IPS-18c (cell line): ENCODE results near the gene USP6.
"Not testable (repeated sequence)": the region's sequence is repeated elsewhere in the genome, so short reads cannot be mapped to it uniquely, and the experiment has no call there.

Experiments
- H3K4me3 ChIP-seq: 2 replicates; pipeline ENCODE4 v1.7.0; 2013; ENCODE audit warnings: low read depth, mild to moderate bottlenecking, low read length, moderate library complexity; ENCODE audit not compliant: insufficient read depth
- H3K9me3 ChIP-seq: one replicate; pipeline ENCODE4 v1.6.1; 2013; ENCODE audit warnings: mild to moderate bottlenecking, low read length, moderate library complexity; ENCODE audit not compliant: control insufficient read depth, insufficient read depth

The USP6 gene

DNA sequence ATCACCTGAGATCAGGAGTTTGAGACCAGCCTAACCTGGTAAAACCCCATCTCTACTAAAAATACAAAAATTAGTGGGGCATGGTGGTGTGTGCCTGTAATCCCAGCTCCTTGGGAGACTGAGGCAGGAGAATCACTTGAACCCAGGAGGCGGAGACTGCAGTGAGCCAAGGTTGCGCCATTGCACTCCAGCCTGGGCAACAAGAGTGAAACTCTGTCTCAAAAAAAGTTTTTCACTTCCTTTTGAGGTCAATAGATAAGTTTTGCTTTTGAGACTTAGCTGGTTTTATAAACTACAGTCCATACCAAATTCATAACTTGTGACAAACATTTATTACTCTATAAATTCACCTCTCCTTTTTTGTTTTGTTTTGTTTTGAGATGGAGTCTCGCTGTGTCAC, 46.0 kb downstream of the USP6 start:
- not testable (repeated sequence) for H3K4me3 ChIP-seq, H3K9me3 ChIP-seq

DNA sequence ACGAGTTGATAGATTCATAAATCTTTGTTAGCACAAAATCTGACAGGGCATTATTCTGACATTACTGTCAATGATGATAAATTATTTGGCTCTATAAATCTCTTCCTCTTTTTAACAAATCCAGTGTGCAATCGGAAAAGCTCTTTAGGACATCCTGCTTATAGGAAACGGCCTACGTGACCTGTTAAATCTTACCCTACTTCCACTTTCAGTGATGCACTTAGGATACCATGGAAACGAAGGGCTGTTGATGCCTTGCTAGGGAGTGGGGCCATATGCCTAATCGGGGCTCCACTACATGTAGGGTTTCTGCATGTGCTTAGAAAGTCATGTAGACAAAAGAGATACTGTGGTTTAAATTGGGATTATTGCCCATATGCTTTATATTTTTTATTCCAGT, 48.6 kb downstream of the USP6 start:
- H3K4me3 ChIP-seq: no peak overlapping the region
- H3K9me3 ChIP-seq: no peaks in the 10 kb centered on the region

DNA sequence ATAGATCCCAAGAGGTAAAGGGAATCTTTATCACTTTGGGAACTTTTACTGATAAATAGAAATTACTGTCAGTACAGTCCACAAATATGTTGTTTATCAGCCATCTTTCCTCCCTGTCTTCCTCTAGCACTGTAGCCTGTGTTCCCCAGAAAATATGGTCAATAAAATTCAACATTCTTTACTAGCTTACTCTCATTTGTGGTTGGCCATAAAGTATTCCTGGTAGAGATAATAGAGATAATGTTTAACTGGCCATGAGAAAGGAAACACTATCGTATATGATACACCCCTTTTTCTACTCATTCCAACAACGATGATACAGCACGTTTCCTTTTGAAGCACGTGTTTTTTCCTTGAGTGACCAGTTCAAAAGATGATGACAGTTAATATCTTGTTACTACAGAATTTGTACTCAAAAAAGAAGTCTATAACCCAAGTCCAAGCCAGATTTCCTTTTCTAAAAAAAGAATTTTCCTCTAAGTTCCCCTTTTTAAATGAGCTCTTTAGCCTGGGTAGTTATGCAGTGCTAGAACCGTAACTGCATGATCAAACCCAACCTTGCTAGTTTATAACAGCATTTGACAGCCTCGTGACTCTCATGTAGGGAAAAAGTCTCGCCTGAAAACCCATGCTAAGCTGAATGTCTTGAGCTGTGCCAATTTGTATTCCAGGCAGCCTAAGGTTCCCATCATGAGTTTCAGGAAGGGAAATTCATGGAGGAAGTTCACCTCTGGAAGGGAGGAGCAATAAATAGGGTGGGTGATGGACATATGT, 50.1 kb downstream of the USP6 start:
- not testable (repeated sequence) for H3K9me3 ChIP-seq, H3K4me3 ChIP-seq

DNA sequence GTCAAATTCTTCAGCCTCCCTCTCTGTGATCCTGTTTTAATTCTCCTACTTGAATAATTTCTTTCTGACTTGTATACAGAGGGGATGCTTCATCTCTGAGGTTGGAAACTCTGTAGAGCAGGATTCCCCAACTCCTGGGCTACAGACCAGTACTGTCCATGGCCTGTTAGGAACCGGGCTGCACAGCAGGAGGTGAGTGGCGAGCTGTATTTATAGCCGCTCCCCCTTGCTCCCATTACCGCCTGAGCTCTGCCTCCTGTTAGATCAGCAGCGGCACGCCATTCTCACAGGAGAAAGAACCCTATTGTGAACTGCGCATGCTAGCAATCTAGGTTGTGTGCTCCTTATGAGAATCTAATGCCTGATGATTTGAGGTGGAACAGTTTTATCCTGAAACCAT, 59.2 kb downstream of the USP6 start:
- peaks cover 10% of the 10 kb centered on the region for H3K9me3 ChIP-seq
- H3K4me3 ChIP-seq: not testable (repeated sequence)

DNA sequence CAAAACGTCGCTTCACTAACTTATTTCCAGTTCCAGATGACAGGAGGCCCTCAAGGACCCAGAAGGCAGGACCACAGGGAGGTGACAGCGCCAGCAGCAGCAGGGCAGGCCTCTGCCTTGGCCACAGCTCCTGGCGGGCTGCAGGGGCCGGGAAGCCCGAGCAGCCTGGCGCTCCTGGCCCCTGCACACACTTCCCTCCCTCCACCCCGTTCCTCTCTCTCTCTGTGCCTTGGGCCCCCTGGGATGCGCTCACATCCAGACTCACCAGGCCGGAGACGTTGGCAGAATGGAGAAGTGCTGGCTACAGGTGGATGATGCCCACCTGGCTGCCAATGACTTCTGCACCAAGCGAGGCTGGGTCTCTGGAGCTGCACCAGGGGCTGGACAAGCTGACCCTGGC, 63.2 kb downstream of the USP6 start:
- peaks cover 49% of the 10 kb centered on the region for H3K9me3 ChIP-seq
- no peak overlapping the region for H3K4me3 ChIP-seq

DNA sequence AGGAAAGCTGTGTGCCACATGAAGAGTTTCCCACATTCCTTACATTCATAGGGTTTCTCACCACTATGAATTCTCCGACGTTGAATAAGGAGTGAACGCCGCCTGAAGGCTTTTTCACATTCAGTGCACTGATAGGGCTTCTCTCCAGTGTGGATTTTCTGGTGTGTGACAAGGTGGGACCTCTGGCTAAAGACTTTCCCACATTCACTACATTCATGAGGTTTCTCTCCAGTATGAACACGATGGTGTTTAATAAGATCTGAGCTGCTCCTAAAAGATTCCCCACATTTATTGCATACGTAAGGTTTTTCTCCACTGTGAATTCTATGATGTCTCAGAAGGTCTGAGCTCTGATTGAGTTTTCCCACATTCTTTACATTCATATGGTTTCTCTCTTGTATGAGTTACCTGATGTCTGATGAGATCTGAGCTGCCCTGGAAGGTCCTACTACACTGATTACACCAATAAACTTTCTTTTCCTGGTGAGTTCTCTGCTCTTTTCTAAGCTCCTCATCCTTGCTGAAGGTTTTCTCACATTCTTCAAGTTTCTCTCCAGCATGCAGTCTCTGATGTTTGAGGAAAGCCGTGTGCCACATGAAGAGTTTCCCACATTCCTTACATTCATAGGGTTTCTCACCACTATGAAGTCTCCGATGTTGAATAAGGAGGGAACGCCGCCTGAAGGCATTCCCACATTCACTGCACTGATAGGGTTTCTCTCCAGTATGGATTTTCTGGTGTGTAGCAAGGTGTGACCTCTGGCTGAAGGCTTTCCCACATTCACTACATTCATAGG, 65.9 kb downstream of the USP6 start:
- Histone ChIP-seq H3K4me3 (peak overlapping the region; percentile 28), H3K9me3 (peaks cover 70% of the 10 kb centered on the region)

DNA sequence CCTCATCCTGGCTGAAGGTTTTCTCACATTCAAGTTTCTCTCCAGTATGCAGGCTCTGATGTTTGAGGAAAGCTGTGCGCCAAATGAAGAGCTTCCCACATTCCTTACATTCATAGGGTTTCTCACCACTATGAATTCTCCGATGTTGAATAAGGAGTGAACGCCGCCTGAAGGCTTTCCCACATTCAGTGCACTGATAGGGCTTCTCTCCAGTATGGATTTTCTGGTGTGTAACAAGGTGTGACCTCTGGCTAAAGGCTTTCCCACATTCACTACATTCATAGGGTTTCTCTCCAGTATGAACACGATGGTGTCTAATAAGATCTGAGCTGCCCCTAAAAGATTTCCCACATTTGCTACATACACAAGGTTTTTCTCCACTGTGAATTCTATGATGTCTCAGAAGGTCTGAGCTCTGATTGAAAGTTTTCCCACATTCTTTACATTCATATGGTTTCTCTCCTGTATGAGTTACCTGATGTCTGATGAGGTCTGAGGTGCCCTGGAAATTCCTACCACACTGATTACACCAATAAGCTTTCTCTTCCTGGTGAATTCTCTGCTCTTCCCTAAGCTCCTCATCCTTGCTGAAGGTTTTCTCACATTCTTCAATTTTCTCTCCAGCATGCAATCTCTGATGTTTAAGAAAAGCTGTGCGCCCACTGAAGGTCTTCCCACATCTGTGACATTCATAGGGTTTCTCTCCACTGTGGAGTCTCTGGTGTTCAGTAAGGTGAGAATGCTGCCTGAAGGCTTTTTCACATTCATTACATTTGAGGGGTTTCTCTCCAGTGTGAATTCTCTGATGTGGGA, 67.0 kb downstream of the USP6 start:
- H3K9me3 ChIP-seq: peaks cover 73% of the 10 kb centered on the region
- H3K4me3 ChIP-seq: peak overlapping the region; percentile 32

DNA sequence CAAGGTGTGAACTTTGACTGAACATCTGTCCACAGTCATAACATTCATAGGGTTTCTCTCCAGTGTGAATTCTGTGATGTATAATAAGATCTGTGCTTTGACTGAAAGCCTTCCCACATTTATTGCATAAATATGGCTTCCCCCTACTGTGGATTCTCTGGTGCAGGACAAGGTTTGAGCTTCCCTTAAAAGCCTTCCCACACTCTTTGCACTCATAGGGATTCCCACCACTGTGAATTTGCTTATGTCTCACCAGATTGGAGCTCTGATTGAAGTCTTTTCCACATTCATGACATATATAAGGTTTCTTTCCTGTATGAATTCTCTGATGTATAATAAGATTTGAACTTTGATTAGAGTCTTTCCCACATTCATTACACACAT, 67.6 kb downstream of the USP6 start:
- Histone ChIP-seq H3K9me3 (peaks cover 76% of the 10 kb centered on the region), H3K4me3 (no peak overlapping the region)

DNA sequence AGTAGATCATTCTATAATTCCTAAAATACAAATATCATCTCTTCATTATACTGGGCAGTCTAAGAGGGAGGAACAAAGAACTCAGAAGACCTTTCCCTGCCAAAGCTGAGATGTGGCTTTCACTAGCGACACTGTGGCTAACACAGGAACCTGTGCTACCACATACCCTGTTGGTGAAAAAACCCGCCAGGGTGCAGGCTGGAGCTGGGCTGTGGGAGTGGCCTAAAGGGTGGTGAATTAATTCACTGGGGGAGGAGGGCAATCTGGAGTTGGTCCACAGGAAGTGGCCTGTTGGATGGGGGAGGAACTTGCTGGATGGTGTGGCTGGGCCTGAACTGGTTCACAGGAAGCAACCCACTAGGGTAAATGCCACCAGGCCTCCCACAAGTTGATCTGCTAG, 68.5 kb downstream of the USP6 start:
- Histone ChIP-seq H3K9me3 (peaks cover 76% of the 10 kb centered on the region), H3K4me3 (peak overlapping the region; percentile 22; the same call in 1 of the 2 replicates)

DNA sequence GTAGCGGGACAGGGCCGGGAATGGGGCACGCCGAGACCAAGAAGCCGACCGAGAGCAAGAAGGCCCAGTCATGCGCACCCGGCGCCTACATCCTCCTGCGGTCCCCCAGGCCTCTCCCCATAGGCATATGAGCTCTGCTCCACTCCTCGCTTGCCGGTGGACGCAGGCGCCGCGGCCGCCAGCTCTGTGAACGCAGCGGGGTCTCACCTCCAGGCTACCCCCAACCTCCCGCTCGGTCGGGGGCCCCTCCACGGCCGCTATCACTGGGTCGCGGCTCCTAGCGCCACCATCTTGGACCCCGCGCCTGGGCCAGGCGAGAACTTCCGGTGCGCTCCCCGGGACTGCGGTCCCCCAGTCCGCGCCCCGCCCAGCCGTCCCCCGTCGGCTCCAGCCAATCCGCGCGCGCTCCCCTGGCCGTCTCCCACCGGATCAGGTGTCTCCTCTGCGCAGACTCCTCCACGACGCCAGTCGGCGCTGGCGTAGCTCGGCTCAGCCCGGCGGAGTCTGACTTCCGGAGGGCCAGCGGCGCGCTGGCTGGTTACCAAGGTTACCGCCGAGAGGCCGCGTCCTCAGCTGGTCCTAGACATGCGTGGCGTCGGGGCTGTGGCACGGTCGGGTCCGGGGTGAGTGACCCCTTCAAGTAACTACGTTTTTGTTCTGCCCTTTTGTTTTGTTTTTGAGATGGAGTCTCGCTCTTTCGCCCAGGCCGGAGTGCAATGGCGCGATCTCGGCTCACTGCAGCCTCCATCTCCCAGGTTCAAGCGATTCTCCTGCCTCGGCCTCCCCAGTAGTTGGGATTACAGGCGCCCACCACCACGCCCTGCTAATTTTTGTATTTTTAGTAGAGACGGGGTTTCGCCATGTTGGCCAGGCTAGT, 75.9 kb downstream of the USP6 start, which contains the start of gene ZNF594:
Gene ZNF594 (minus strand): TSS at position 328 of the 877 bp plus-strand sequence. CDS start 7,612 bp downstream, outside the sequence.
- peak within 1 kb of the TSS; percentile 91 for H3K4me3 ChIP-seq
- H3K9me3 ChIP-seq: peaks cover 34% of the 10 kb centered on the region

DNA sequence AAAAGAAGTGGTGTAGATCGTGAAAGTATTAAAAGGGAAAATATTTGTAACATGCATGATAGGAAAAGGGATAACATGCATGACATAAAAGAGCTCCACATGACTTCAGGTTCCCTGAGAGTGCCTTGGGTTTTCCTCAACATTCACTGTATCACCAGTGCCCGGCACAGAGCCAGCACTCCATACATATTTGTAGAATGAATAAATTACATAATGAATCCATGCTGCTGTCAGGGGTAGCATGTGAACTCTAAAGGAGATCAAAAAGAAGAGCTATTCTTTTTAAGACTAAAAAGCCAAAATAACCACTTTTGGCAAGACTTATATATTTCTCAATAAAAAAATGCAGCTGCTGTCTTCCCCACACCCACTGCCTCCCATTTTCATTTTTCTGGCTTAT, 78.5 kb downstream of the USP6 start:
- no peak overlapping the region for H3K4me3 ChIP-seq
- H3K9me3 ChIP-seq: peaks cover 19% of the 10 kb centered on the region

DNA sequence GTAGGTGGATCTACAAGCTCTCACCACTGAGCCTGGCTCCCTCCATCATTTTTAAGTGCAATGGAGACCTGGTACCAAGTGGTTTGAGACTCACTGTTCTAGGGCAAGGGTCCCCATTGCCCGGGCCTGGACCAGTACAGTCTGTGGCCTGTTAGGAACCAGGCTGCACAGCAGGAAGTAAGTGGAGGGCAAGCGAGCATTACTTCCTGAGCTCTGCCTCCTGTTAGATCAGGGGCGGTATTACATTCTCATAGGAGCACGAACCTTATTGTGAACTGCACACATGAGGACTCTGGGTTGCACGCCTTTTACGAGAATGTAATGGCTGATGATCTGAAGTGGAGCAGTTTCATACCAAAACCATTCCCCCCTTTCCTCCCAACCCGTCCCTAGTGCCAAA, 82.6 kb downstream of the USP6 start:
- Histone ChIP-seq H3K4me3 (no peak overlapping the region), H3K9me3 (no peaks in the 10 kb centered on the region)

DNA sequence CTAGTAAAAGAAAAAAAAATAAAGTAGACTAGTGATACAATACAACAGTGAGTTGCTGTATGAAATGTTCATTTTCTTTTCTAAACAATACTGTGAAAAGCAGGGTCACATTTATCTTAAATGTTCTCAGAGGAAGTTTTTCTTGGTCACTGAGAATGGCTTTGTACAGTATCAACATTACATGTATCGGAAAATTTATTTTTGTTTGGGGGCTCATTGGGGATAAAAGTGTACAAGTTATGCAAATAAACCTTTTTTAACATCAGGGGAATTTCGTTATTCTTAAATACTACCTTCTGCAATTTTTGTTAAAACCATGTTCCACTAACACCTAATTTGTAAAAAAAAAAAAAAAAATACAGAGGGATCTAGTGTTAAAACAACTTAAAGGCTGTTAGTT, 84.5 kb downstream of the USP6 start:
- Histone ChIP-seq H3K4me3 (no peak overlapping the region), H3K9me3 (no peaks in the 10 kb centered on the region)

DNA sequence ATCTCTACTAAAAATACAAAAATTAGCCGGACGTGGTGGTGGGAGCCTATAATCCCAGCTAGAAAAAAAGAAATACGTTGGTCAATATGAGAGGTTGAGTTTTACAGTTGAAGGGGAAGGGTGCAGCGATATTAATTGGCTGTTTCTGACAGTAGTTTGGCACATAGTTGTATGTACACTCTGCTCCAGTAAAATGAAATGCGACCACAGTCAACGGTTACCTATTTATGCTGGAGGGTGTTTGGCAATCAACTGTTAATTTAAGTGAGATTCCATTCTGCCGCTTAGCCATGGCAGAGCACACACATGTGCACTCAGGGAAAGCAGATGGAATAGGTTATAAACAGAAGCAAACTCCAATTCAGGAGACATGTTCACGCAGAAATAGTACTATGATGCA, 85.2 kb downstream of the USP6 start:
- H3K9me3 ChIP-seq: no peaks in the 10 kb centered on the region
- no peak overlapping the region for H3K4me3 ChIP-seq

DNA sequence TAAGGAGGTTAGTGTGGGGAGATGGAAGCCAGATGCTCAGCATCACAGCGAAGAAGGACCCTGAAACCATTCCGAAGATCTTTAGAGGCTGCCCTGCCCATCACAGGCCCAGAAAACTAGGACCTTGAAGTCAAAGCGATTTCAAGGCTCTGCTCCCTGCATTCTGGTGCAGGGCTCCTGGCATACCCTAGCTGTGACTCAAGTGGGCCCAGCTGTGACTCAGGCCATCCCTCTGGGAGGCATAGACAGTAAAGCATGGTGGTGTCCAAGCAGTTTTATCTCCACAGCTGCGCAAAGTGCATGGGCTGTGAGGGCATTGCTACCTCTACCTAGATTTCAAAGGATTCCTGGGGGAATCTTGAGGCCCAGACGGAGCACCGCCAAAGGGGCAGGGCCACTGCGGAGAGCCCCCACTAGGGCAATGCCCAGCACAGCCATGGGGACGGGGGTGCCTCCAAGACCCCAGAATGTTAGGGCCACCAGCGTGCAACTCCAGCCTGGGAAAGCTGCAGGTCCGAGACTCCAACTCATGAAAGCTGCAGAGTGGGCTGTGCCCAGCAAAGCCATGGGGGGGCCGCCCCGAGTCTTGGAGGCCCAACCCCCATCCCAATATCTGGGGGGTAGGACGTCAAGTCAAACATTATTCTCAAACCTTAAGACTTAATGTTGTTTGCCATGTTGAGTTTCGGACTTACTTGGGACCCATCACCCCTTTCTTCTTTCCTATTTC, 87.5 kb downstream of the USP6 start:
- Histone ChIP-seq H3K4me3 (no peak overlapping the region), H3K9me3 (no peaks in the 10 kb centered on the region)

DNA sequence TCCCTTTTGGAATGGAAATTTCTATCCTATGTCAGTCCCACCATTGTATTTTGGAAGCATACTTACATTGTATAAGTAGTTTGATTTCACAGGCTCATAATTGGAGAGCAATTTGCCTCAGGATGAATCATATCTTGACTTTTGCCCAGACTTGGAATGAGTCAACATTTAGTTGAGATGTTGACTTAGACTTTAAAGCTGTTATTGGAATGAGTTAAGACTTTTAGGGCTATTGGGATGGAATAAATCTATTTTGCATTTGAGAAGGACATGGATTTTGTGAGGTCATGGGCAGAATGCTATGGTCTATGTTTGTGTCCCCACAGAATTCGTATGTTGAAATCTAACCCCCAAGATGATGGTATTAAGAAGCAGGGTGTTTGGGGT, 88.1 kb downstream of the USP6 start:
- Histone ChIP-seq H3K9me3 (no peaks in the 10 kb centered on the region), H3K4me3 (no peak overlapping the region)
